ENCODE results near the gene MAP2K4. TPM values are rescaled to one million over a fixed set of nuclear protein-coding genes. Genes with fewer than 3 reads are reported as not detected.

The MAP2K4 gene
- total RNA-seq, 1 experiment from 2014 or later = 24.4 TPM

DNA sequence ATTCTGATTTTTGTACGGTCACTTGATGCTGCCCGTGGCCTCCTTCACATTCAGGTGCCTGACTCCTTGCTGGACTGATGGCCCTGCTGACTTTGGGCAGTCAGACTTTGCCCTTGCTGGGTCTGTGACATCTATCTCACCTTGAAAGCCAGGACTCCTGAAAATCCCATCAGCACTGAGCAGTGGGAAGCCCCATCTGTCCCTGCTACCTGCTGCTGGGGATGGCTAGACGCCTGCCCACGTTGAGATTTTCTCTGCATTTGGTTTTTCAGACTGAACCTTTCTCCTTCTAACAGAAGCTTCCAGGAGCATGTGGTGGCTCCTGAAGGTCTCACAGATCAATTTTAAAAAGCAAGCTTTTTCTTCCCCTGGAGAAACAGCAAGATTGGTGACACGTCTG lies 13.2 kb upstream of the MAP2K4 start (continued):
- TF ChIP-seq, protein P1, sequence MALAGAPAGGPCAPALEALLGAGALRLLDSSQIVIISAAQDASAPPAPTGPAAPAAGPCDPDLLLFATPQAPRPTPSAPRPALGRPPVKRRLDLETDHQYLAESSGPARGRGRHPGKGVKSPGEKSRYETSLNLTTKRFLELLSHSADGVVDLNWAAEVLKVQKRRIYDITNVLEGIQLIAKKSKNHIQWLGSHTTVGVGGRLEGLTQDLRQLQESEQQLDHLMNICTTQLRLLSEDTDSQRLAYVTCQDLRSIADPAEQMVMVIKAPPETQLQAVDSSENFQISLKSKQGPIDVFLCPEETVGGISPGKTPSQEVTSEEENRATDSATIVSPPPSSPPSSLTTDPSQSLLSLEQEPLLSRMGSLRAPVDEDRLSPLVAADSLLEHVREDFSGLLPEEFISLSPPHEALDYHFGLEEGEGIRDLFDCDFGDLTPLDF (CRISPR knock-in tag; IDR thresholded peaks at IDR 0.05) = no peak
- no peak for TF ChIP-seq ZNF263 (CRISPR knock-in tag; IDR thresholded peaks at IDR 0.05; ENCODE audit: low read depth)
- TF ChIP-seq, protein P2, sequence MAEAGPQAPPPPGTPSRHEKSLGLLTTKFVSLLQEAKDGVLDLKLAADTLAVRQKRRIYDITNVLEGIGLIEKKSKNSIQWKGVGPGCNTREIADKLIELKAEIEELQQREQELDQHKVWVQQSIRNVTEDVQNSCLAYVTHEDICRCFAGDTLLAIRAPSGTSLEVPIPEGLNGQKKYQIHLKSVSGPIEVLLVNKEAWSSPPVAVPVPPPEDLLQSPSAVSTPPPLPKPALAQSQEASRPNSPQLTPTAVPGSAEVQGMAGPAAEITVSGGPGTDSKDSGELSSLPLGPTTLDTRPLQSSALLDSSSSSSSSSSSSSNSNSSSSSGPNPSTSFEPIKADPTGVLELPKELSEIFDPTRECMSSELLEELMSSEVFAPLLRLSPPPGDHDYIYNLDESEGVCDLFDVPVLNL (CRISPR knock-in tag; IDR thresholded peaks at IDR 0.05; ENCODE audit: borderline replicate concordance, low read depth) = no peak

DNA sequence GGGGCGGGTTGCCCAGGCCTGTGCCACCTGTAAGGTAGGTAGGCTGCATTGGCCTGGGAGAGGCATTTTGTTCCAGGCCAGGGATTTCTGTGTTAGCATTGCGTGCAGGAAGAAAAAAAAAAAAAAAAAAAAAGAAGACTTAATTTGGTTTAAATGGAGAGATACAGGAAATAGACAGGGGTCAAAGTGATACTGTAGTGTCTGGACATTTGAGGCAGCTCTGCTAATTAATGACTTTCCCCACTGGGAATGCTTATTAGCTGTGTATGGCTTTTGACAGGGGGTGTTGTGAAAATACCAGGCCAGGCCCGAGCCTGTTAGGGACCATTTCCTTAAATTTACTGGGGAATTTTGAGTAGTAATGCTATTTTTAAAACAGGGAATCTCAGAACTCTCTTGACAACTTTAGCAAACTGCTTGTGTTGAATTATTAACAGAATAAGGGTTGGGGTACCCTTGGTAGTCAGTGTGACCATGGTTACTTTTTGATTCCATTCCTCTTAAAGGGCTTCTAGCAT lies 1.0 kb downstream of the MAP2K4 start:
- no peaks in the 10 kb centered on the region for H3K9me3 Mint-ChIP-seq
- H3K4me3 Mint-ChIP-seq = peak overlapping the region; percentile 78
- peaks cover 59% of the 10 kb centered on the region for H3K4me1 Mint-ChIP-seq
- no peak for ATAC-seq
- ChIA-PET POLR2A (interaction anchor here (0.5 to 3.5 kb wide), 4 partner anchors 16 to 860 kb away, joined by 3 to 43 read pairs (median 6); partner anchors contain the start of gene ZNF18), CTCF (interaction anchor here (0.7 to 2.4 kb wide), 3 partner anchors 24 to 398 kb away, joined by 3 to 15 read pairs (median 4); partner anchors contain the start of gene ZNF18)
- TF ChIP-seq, protein P3, sequence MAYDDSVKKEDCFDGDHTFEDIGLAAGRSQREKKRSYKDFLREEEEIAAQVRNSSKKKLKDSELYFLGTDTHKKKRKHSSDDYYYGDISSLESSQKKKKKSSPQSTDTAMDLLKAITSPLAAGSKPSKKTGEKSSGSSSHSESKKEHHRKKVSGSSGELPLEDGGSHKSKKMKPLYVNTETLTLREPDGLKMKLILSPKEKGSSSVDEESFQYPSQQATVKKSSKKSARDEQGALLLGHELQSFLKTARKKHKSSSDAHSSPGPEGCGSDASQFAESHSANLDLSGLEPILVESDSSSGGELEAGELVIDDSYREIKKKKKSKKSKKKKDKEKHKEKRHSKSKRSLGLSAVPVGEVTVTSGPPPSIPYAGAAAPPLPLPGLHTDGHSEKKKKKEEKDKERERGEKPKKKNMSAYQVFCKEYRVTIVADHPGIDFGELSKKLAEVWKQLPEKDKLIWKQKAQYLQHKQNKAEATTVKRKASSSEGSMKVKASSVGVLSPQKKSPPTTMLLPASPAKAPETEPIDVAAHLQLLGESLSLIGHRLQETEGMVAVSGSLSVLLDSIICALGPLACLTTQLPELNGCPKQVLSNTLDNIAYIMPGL (CRISPR knock-in tag; IDR thresholded peaks at IDR 0.05) = 0 out of 2 replicates have a peak, but pooled peaks have one; percentile 13
- no peak for TF ChIP-seq NFATC4 (CRISPR knock-in tag; IDR thresholded peaks at IDR 0.05)
- DNase-seq (ENCODE audit: low spot score) = no peak
- H3K27me3 Mint-ChIP-seq (ENCODE audit: low read depth) = peaks cover 12% of the 10 kb centered on the region
- H3K36me3 Mint-ChIP-seq = no peaks in the 10 kb centered on the region
- 0 out of 2 replicates have a peak overlapping the region, but pooled peaks have one; percentile 53 for H3K27ac Mint-ChIP-seq

DNA sequence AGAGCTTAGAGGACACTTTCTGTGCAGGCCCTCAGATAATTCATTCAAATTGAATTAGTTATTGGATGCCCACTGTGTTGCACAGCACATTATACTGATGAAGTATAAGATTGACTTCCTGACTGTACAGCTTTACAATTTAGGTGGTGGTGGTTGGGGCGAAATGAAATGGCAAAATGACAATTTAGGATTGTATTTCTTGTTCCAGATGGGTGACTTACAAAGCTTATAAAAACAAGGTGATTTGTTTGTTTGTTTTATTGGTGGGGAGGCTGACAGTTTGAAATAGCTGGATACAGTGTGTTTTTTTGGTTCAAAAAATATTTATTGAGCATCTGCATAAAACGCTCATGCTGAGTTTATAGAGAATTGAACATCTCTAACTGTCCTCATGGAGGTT lies 1.6 kb downstream of the MAP2K4 start:
- Mint-ChIP-seq H3K36me3 (no peaks in the 10 kb centered on the region), H3K4me3 (peak overlapping the region; percentile 78)
- no peak for DNase-seq (ENCODE audit: low spot score)
- no peak for TF ChIP-seq TP53 (CRISPR knock-in tag; IDR thresholded peaks at IDR 0.05)
- TF ChIP-seq ESRRA (CRISPR knock-in tag; IDR thresholded peaks at IDR 0.05; ENCODE audit: borderline replicate concordance) = no peak
- TF ChIP-seq TEAD1 (CRISPR knock-in tag; IDR thresholded peaks at IDR 0.05) = no peak
- TF ChIP-seq, protein P4, sequence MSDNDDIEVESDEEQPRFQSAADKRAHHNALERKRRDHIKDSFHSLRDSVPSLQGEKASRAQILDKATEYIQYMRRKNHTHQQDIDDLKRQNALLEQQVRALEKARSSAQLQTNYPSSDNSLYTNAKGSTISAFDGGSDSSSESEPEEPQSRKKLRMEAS (CRISPR knock-in tag; IDR thresholded peaks at IDR 0.05) = no peak
- TF ChIP-seq KAT7 (CRISPR knock-in tag; IDR thresholded peaks at IDR 0.05; ENCODE audit: borderline replicate concordance) = no peak
- TF ChIP-seq, protein P5, sequence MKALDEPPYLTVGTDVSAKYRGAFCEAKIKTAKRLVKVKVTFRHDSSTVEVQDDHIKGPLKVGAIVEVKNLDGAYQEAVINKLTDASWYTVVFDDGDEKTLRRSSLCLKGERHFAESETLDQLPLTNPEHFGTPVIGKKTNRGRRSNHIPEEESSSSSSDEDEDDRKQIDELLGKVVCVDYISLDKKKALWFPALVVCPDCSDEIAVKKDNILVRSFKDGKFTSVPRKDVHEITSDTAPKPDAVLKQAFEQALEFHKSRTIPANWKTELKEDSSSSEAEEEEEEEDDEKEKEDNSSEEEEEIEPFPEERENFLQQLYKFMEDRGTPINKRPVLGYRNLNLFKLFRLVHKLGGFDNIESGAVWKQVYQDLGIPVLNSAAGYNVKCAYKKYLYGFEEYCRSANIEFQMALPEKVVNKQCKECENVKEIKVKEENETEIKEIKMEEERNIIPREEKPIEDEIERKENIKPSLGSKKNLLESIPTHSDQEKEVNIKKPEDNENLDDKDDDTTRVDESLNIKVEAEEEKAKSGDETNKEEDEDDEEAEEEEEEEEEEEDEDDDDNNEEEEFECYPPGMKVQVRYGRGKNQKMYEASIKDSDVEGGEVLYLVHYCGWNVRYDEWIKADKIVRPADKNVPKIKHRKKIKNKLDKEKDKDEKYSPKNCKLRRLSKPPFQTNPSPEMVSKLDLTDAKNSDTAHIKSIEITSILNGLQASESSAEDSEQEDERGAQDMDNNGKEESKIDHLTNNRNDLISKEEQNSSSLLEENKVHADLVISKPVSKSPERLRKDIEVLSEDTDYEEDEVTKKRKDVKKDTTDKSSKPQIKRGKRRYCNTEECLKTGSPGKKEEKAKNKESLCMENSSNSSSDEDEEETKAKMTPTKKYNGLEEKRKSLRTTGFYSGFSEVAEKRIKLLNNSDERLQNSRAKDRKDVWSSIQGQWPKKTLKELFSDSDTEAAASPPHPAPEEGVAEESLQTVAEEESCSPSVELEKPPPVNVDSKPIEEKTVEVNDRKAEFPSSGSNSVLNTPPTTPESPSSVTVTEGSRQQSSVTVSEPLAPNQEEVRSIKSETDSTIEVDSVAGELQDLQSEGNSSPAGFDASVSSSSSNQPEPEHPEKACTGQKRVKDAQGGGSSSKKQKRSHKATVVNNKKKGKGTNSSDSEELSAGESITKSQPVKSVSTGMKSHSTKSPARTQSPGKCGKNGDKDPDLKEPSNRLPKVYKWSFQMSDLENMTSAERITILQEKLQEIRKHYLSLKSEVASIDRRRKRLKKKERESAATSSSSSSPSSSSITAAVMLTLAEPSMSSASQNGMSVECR (CRISPR knock-in tag; IDR thresholded peaks at IDR 0.05; ENCODE audit: borderline replicate concordance) = no peak
- no peak for TF ChIP-seq GABPB1 (CRISPR knock-in tag; IDR thresholded peaks at IDR 0.05)
- TF ChIP-seq, protein P6, sequence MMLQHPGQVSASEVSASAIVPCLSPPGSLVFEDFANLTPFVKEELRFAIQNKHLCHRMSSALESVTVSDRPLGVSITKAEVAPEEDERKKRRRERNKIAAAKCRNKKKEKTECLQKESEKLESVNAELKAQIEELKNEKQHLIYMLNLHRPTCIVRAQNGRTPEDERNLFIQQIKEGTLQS (CRISPR knock-in tag; conservative IDR thresholded peaks at IDR 0.05) = no peak
- TF ChIP-seq, protein P7, sequence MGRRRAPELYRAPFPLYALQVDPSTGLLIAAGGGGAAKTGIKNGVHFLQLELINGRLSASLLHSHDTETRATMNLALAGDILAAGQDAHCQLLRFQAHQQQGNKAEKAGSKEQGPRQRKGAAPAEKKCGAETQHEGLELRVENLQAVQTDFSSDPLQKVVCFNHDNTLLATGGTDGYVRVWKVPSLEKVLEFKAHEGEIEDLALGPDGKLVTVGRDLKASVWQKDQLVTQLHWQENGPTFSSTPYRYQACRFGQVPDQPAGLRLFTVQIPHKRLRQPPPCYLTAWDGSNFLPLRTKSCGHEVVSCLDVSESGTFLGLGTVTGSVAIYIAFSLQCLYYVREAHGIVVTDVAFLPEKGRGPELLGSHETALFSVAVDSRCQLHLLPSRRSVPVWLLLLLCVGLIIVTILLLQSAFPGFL (CRISPR knock-in tag; IDR thresholded peaks at IDR 0.05; ENCODE audit: borderline replicate concordance) = no peak
- TF ChIP-seq, protein P1 (CRISPR knock-in tag; IDR thresholded peaks at IDR 0.05) = no peak
- TF ChIP-seq, protein P8, sequence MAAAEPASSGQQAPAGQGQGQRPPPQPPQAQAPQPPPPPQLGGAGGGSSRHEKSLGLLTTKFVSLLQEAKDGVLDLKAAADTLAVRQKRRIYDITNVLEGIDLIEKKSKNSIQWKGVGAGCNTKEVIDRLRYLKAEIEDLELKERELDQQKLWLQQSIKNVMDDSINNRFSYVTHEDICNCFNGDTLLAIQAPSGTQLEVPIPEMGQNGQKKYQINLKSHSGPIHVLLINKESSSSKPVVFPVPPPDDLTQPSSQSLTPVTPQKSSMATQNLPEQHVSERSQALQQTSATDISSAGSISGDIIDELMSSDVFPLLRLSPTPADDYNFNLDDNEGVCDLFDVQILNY (CRISPR knock-in tag; IDR thresholded peaks at IDR 0.05) = no peak
- TF ChIP-seq, protein P9, sequence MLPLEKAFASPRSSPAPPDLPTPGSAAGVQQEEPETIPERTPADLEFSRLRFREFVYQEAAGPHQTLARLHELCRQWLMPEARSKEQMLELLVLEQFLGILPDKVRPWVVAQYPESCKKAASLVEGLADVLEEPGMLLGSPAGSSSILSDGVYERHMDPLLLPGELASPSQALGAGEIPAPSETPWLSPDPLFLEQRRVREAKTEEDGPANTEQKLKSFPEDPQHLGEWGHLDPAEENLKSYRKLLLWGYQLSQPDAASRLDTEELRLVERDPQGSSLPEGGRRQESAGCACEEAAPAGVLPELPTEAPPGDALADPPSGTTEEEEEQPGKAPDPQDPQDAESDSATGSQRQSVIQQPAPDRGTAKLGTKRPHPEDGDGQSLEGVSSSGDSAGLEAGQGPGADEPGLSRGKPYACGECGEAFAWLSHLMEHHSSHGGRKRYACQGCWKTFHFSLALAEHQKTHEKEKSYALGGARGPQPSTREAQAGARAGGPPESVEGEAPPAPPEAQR (CRISPR knock-in tag; IDR thresholded peaks at IDR 0.05) = no peak
- no peak for TF ChIP-seq RELA (CRISPR knock-in tag; IDR thresholded peaks at IDR 0.05; ENCODE audit: borderline replicate concordance)

More for the DNA sequence above, 1.6 kb downstream of the MAP2K4 start:
- ATAC-seq = no peak
- H3K27me3 Mint-ChIP-seq (ENCODE audit: low read depth) = peaks cover 12% of the 10 kb centered on the region
- ChIA-PET POLR2A (interaction anchor here (0.5 to 3.5 kb wide), 2 partner anchors 25 to 274 kb away, joined by 3 to 43 read pairs; partner anchors contain the start of gene ZNF18), CTCF (interaction anchor here (2.4 kb wide), 1 partner anchor 25 kb away, joined by 15 read pairs; the partner anchor contains the start of gene ZNF18)
- no peak overlapping the region for H3K27ac Mint-ChIP-seq
- peaks cover 65% of the 10 kb centered on the region for H3K4me1 Mint-ChIP-seq
- H3K9me3 Mint-ChIP-seq = no peaks in the 10 kb centered on the region
